SU-DHL-6 (cell line): ENCODE measurements around the gene MYPOP.

ENCODE experiments used
- H2AFZ ChIP-seq: fragments of 200-600 bp; sonication (generic); 2 replicates; pipeline ENCODE4 v1.6.1; 2014; ENCODE audit warnings: low read depth, mild to moderate bottlenecking, moderate library complexity, mixed read lengths, antibody characterized with exemption, low read length; ENCODE audit not compliant: severe bottlenecking
- H3F3A ChIP-seq: fragments of 200-600 bp; shearing (Covaris generic); 2 replicates; pipeline ENCODE4 v1.6.0; 2016; ENCODE audit warnings: antibody characterized with exemption, mild to moderate bottlenecking; ENCODE audit not compliant: insufficient read depth
- H3K27ac ChIP-seq: fragments of 200-600 bp; sonication (generic); 2 replicates; pipeline ENCODE4 v1.5.1; 2016; ENCODE audit warnings: low read depth, mild to moderate bottlenecking, low read length, moderate library complexity, mixed read lengths
- H3K27me3 ChIP-seq: fragments of 200-600 bp; sonication (generic), shearing (Covaris generic); 2 replicates; pipeline ENCODE4 v1.6.0; 2014; ENCODE audit warnings: mild to moderate bottlenecking, low read length
- H3K36me3 ChIP-seq: fragments of 200-600 bp; sonication (generic); 2 replicates; pipeline ENCODE4 v1.6.1; 2014; ENCODE audit warnings: mild to moderate bottlenecking, low read length, mixed read lengths
- H3K4me2 ChIP-seq: fragments of 300-600, 200-600 bp; shearing (Covaris generic), sonication (generic); 2 replicates; pipeline ENCODE4 v1.6.0; 2014; ENCODE audit warnings: low read length, low read depth, mild to moderate bottlenecking; ENCODE audit not compliant: poor library complexity, severe bottlenecking
- H3K4me3 ChIP-seq: fragments of 200-600 bp; sonication (generic); 2 replicates; pipeline ENCODE4 v1.5.1; 2014; ENCODE audit warnings: antibody characterized with exemption, low read length, mild to moderate bottlenecking, mixed read lengths; ENCODE audit not compliant: insufficient read depth, poor library complexity, severe bottlenecking
- H3K79me2 ChIP-seq: fragments of 200-600 bp; sonication (generic); 2 replicates; pipeline ENCODE4 v1.6.1; 2014; ENCODE audit warnings: mild to moderate bottlenecking, low read length, moderate library complexity; ENCODE audit not compliant: insufficient read depth
- H3K9ac ChIP-seq: fragments of 200-600 bp; sonication (generic); 2 replicates; pipeline ENCODE4 v1.7.0; 2014; ENCODE audit warnings: mild to moderate bottlenecking, low read length
- H3K9me2 ChIP-seq: fragments of 200-600 bp; sonication (generic); replicated peaks from 2 replicates; pipeline ENCODE4 v1.6.1; 2014; ENCODE audit warnings: low read length; ENCODE audit not compliant: insufficient read depth
- H3K9me3 ChIP-seq: fragments of 200-600 bp; sonication (generic); 2 replicates; pipeline ENCODE4 v1.6.1; 2014; ENCODE audit warnings: low read length, mixed read lengths; ENCODE audit not compliant: insufficient read depth
- H4K20me1 ChIP-seq: fragments of 200-600 bp; sonication (generic); 2 replicates; pipeline ENCODE4 v1.6.1; 2014; ENCODE audit warnings: low read depth, mild to moderate bottlenecking, antibody characterized with exemption, low read length, moderate library complexity, mixed read lengths
- CTCF ChIP-seq: fragments of 200-600 bp; sonication (generic); IDR thresholded peaks from one replicate; pipeline ENCODE4 v1.5.1; 2017; ENCODE audit warnings: antibody characterized with exemption, mild to moderate bottlenecking, low read length, moderate library complexity; ENCODE audit not compliant: insufficient read depth, poor library complexity, severe bottlenecking
- EZH2phosphoT487 ChIP-seq: fragments of 200-600 bp; sonication (generic), shearing (Covaris generic); conservative IDR thresholded peaks from 2 replicates; pipeline ENCODE4 v1.6.1; 2018; ENCODE audit warnings: mild to moderate bottlenecking, antibody characterized with exemption, low read length, moderate library complexity, mixed read lengths

Gene MYPOP

GRCh38 chr19:45879971-45880370, 22.4 kb downstream of the MYPOP start:
- Histone ChIP-seq H3F3A (no peaks in the 10 kb centered on the region), H3K36me3 (no peaks in the 10 kb centered on the region), H3K9ac (no peak overlapping the region), H3K27ac (no peak overlapping the region), H3K9me2 (no peaks in the 10 kb centered on the region), H3K9me3 (no peaks in the 10 kb centered on the region), H2AFZ (no peak overlapping the region), H3K4me3 (no peak overlapping the region), H3K4me2 (no peak overlapping the region), H3K27me3 (no peaks in the 10 kb centered on the region), H3K79me2 (peaks cover 7% of the 10 kb centered on the region; the same call in 1 of the 2 replicates), H4K20me1 (no peaks in the 10 kb centered on the region)
- no peak for TF ChIP-seq EZH2phosphoT487
- no peak for TF ChIP-seq CTCF

GRCh38 chr19:45879055-45879454, 23.4 kb downstream of the MYPOP start:
- no peak for TF ChIP-seq EZH2phosphoT487
- TF ChIP-seq CTCF: no peak
- Histone ChIP-seq H3K79me2 (no peaks in the 10 kb centered on the region), H3K4me3 (no peak overlapping the region), H3K27me3 (no peaks in the 10 kb centered on the region), H3K4me2 (no peak overlapping the region), H4K20me1 (no peaks in the 10 kb centered on the region), H3F3A (no peaks in the 10 kb centered on the region), H3K9ac (no peak overlapping the region), H3K9me2 (no peaks in the 10 kb centered on the region), H3K9me3 (no peaks in the 10 kb centered on the region), H2AFZ (no peak overlapping the region), H3K27ac (no peak overlapping the region), H3K36me3 (no peaks in the 10 kb centered on the region)

GRCh38 chr19:45878043-45878794, 24.2 kb downstream of the MYPOP start:
- no peaks in the 10 kb centered on the region for H3K79me2 ChIP-seq
- TF ChIP-seq EZH2phosphoT487 (no peak), CTCF (no peak)
- H3K27me3 ChIP-seq: no peaks in the 10 kb centered on the region
- H2AFZ ChIP-seq: no peak overlapping the region
- H3K9me2 ChIP-seq: no peaks in the 10 kb centered on the region
- no peak overlapping the region for H3K27ac ChIP-seq
- no peaks in the 10 kb centered on the region for H3K9me3 ChIP-seq
- H4K20me1 ChIP-seq: no peaks in the 10 kb centered on the region
- no peak overlapping the region for H3K4me2 ChIP-seq
- H3K4me3 ChIP-seq: no peak overlapping the region
- no peaks in the 10 kb centered on the region for H3K36me3 ChIP-seq
- H3K9ac ChIP-seq: no peak overlapping the region
- H3F3A ChIP-seq: no peaks in the 10 kb centered on the region
